HFFc6 (cell line): Measurements from ENCODE around the gene AMMECR1. TPM values are rescaled to one million over a fixed set of nuclear protein-coding genes. Genes with fewer than 3 reads are reported as not detected.
"Not testable (repeated sequence)": the region's sequence is repeated elsewhere in the genome, so short reads cannot be mapped to it uniquely, and the experiment has no call there.

Experiments used
- DNase-seq: peaks from one replicate; pipeline ENCODE4 v3.0.0-alpha.2; 2018
- H3K27ac Mint-ChIP-seq: 2 replicates; pipeline ENCODE4 v1.8.0; 2020; ENCODE audit warnings: mild to moderate bottlenecking, mixed read lengths
- H3K27me3 Mint-ChIP-seq: 2 replicates; pipeline ENCODE4 v1.8.0; 2021; ENCODE audit warnings: mild to moderate bottlenecking, moderate library complexity, mixed read lengths; ENCODE audit not compliant: insufficient read depth
- H3K36me3 Mint-ChIP-seq: 2 replicates; pipeline ENCODE4 v1.8.0; 2021; ENCODE audit warnings: low read depth, mixed read lengths
- H3K4me1 Mint-ChIP-seq: 2 replicates; pipeline ENCODE4 v1.8.0; 2020; ENCODE audit warnings: low read depth, mixed read lengths
- H3K4me3 Mint-ChIP-seq: 2 replicates; pipeline ENCODE4 v1.8.0; 2020; ENCODE audit warnings: mild to moderate bottlenecking, moderate library complexity, mixed read lengths
- H3K9me3 Mint-ChIP-seq: 2 replicates; pipeline ENCODE4 v1.8.0; 2020; ENCODE audit warnings: mild to moderate bottlenecking, mixed read lengths
- total RNA-seq, 6 experiments: library from RNA; stranded (reverse); fragmentation: NEBNext Ultra II Directional; extraction: Animal tissue kit (Norgen Biotek cat#: 25700); gene quantifications; 2 replicates in 1 of 6; 3 replicates in 5 of 6; pipeline ENCODE4 v1.2.3, GENCODE V29; 2021
- TF ChIP-seq, protein P1 (sequence below): fragments of 200-600 bp; sonication (generic); IDR thresholded peaks from 2 replicates; pipeline ENCODE4 v1.5.0; 2021; ENCODE audit warnings: antibody characterized with exemption, mild to moderate bottlenecking

Gene AMMECR1
- total RNA-seq, 6 experiments from 2014 or later = 10.1 to 13.4 (median 11.7) TPM

DNA sequence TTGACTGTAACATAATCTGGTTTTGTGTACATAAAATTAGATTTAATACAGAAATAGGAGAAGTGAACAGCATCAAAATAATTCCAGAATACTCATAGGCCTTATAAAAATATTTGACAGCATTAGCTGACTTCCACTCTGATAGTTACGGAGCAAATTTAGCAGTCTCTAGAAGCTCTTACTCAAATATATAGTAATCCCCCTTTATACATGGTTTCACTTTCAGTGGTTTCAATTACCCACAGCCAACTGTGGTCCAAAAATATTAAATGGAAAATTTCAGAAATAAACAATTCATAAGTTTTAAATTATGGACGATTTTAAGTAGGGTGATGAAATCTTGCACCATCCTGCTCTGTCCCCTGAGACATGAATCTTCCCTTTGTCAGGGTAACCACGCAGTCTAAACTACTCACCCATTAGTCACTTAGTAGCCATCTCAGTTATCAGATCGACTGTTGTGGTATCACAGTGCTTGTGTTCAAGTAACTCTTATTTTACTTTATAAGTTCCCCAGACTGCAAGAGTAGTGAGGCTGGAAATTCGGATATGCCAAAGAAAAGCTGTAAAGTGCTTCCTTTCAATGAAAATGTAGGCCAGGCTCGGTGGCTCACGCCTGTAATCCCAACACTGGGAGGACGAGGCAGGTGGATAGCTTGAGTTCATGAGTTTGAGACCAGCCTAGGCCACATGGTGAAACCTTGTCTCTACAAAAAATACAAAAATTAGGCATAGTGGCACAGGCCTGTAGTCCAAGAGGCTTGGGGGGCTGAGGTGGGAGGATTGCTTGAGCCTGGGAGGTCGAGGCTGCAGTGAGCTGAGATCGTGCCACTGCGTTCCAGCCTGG, 23.5 kb upstream of the AMMECR1 start:
- TF ChIP-seq, protein P1, sequence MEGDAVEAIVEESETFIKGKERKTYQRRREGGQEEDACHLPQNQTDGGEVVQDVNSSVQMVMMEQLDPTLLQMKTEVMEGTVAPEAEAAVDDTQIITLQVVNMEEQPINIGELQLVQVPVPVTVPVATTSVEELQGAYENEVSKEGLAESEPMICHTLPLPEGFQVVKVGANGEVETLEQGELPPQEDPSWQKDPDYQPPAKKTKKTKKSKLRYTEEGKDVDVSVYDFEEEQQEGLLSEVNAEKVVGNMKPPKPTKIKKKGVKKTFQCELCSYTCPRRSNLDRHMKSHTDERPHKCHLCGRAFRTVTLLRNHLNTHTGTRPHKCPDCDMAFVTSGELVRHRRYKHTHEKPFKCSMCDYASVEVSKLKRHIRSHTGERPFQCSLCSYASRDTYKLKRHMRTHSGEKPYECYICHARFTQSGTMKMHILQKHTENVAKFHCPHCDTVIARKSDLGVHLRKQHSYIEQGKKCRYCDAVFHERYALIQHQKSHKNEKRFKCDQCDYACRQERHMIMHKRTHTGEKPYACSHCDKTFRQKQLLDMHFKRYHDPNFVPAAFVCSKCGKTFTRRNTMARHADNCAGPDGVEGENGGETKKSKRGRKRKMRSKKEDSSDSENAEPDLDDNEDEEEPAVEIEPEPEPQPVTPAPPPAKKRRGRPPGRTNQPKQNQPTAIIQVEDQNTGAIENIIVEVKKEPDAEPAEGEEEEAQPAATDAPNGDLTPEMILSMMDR = no peak
- no peaks in the 10 kb centered on the region for H3K27me3 Mint-ChIP-seq
- H3K4me1 Mint-ChIP-seq = peaks cover 31% of the 10 kb centered on the region
- H3K27ac Mint-ChIP-seq = peak overlapping the region; percentile 96
- peak; percentile 80 for DNase-seq
- peak overlapping the region; percentile 83 for H3K4me3 Mint-ChIP-seq
- H3K36me3 Mint-ChIP-seq = no peaks in the 10 kb centered on the region
- no peaks in the 10 kb centered on the region for H3K9me3 Mint-ChIP-seq

DNA sequence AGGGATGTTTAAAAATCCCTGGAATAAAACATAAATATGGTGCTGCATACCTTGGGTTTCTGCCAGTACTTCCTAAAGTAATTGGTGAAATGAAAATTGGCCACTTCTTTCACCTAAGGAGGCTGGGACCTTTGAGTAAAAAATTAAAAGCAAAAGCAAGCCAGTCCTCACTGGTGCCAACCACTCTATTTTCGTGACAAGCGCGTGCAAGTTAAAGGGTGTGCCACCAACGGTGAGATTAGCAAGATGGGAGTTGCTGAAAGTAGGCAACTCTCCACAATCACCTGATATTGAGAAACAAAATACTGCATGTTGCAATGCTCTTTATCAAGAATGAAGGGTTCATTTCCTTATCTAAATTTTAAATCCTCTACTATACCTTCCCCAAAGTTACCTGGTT, 21.1 kb upstream of the AMMECR1 start:
- H3K4me3 Mint-ChIP-seq = no peak overlapping the region
- H3K27ac Mint-ChIP-seq = no peak overlapping the region
- no peaks in the 10 kb centered on the region for H3K36me3 Mint-ChIP-seq
- TF ChIP-seq, protein P1 = no peak
- H3K27me3 Mint-ChIP-seq = no peaks in the 10 kb centered on the region
- peaks cover 31% of the 10 kb centered on the region for H3K4me1 Mint-ChIP-seq
- DNase-seq = no peak
- no peaks in the 10 kb centered on the region for H3K9me3 Mint-ChIP-seq

DNA sequence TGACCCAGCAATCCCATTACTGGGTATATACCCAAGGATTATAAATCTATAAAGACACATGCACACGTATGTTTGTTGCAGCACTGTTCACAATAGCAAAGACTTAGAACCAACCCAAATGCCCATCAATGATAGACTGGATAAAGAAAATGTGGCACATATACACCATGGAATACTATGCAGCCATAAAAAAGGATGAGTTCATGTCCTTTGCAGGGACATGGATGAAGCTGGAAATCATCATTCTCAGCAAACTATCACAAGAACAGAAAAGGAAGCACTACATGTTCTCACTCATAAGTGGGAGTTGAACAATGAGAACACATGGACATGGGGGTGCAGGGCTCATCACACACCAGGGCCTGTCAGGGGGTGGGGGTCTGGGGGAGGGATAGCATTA, 15.6 kb upstream of the AMMECR1 start:
- not testable (repeated sequence) for H3K36me3 Mint-ChIP-seq, DNase-seq, H3K9me3 Mint-ChIP-seq, H3K27ac Mint-ChIP-seq, H3K27me3 Mint-ChIP-seq, H3K4me3 Mint-ChIP-seq
- H3K4me1 Mint-ChIP-seq = peaks cover 12% of the 10 kb centered on the region

DNA sequence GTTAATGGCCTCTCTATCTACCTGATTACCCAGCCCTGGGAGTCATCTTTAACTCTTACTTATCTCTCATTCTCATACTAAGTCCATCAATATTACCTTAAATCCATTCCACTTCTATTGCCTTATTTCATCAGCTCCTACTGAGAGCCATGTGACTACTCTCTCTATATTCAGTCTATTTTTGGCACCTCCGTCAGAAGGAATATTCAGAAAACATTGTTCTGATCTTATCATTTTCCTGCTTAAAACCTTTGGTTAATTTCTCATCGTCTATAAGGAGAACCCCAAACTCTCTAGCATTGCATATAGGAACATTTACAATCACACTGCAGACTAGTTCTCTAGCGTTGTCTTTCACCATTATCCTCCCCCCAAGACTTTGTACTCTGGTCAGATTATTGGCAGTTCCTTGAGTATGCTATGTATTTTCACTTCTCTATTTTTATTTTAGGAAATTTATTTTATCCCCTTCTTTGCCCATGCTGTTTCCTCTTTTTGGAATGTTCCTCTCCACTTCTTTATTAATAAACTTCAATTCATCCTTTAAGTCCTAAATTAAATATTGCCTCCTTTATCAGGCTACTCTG, 13.7 kb upstream of the AMMECR1 start:
- Mint-ChIP-seq H3K4me1 (peaks cover under 1% of the 10 kb centered on the region; the same call in 1 of the 2 replicates), H3K27me3 (no peaks in the 10 kb centered on the region), H3K27ac (no peak overlapping the region), H3K36me3 (no peaks in the 10 kb centered on the region), H3K9me3 (no peaks in the 10 kb centered on the region), H3K4me3 (no peak overlapping the region)
- DNase-seq = no peak
- TF ChIP-seq, protein P1 = no peak

DNA sequence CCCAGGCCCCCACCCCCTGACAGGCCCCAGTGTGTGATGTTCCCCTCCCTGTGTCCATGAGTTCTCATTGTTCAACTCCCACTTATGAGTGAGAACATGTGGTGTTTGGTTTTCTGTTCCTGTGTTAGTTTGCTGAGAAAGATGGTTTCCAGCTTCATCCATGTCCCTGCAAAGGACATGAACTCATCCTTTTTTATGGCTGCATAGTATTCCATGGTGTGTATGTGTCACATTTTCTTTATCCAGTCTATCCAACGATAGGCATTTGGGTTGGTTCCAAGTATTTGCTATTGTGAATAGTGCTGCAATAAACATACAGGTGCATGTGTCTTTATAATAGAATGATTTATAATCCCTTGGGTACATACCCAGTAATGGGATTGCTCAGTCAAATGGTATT, 10.7 kb upstream of the AMMECR1 start:
- not testable (repeated sequence) for H3K27me3 Mint-ChIP-seq, H3K4me1 Mint-ChIP-seq, H3K4me3 Mint-ChIP-seq

DNA sequence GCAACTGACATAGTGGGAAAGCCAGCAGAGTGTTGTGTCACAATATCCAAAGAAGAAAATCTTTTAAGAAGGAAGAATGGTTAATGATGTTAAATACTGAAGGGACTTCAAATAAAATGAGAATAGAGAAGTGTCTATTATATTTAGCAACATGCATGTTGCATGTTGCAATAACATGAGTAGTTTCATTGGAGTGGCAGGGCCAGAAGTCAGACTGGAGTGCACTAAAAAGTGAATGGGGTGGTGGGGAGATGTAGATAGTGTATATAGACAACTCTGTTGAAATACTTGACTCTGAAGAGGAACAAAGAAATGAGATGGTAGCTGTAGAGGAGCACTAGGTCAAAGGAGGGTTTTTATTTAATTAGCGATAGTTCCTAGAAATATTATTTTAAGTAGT, 9.5 kb upstream of the AMMECR1 start:
- H3K9me3 Mint-ChIP-seq = 0 out of 2 replicates have a peak, but pooled peaks cover 5% of the 10 kb centered on the region
- peaks cover 13% of the 10 kb centered on the region for H3K4me1 Mint-ChIP-seq
- H3K4me3 Mint-ChIP-seq = no peak overlapping the region
- no peak for DNase-seq
- TF ChIP-seq, protein P1 = no peak
- no peaks in the 10 kb centered on the region for H3K36me3 Mint-ChIP-seq
- no peaks in the 10 kb centered on the region for H3K27me3 Mint-ChIP-seq
- no peak overlapping the region for H3K27ac Mint-ChIP-seq

More for the DNA sequence above, 10.7 kb upstream of the AMMECR1 start:
- not testable (repeated sequence) for H3K36me3 Mint-ChIP-seq, H3K27ac Mint-ChIP-seq, H3K9me3 Mint-ChIP-seq, DNase-seq
